ENCODE measurements around the gene NTHL1. TPM values are rescaled to one million over a fixed set of nuclear protein-coding genes. Genes with fewer than 3 reads are reported as not detected.

The NTHL1 gene
- total RNA-seq, 1 experiment from 2014 or later: 93.3 TPM

DNA sequence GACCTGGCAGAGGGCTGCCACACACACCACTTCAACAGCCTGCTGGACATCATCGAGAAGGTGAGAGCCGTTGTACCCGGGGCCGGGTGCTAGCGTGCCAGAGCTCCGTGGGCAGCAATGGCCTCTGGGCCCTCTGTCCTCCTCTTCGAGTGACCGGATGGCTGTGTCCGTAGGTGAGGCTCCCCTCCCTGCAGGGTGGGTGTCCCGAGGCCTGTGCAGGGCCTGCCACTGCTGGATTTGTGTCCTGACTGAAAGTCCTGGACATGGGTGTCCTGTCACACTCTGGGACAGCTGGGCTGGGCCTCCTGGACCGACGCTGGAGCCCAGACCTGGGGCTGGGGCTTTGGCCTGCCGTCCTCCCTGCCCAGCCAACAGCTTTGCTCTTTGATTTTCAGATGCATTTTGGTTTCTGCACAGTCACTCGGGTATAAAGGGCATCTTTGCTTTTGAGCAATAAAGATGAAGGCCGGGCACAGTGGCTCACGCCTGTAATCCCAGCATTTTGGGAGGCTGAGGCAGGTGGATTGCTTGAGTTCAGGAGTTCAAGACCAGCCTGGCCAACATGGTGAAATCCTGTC is 16.8 kb upstream of the NTHL1 start:
- no peaks in the 10 kb centered on the region for H3K27me3 Mint-ChIP-seq (ENCODE audit: low read depth)
- no peak for DNase-seq (ENCODE audit: low spot score)
- H3K27ac Mint-ChIP-seq: no peak overlapping the region
- no peak for ATAC-seq
- no peaks in the 10 kb centered on the region for H3K9me3 Mint-ChIP-seq
- H3K4me1 Mint-ChIP-seq: no peaks in the 10 kb centered on the region
- H3K36me3 Mint-ChIP-seq: peaks cover 16% of the 10 kb centered on the region
- ChIA-PET CTCF (interaction anchor here (1.5 kb wide), 2 partner anchors 16 to 61 kb away, joined by 5 read pairs; partner anchors contain the start of genes NTHL1 and TSC2), POLR2A (no interaction called here)
- TF ChIP-seq, protein P1, sequence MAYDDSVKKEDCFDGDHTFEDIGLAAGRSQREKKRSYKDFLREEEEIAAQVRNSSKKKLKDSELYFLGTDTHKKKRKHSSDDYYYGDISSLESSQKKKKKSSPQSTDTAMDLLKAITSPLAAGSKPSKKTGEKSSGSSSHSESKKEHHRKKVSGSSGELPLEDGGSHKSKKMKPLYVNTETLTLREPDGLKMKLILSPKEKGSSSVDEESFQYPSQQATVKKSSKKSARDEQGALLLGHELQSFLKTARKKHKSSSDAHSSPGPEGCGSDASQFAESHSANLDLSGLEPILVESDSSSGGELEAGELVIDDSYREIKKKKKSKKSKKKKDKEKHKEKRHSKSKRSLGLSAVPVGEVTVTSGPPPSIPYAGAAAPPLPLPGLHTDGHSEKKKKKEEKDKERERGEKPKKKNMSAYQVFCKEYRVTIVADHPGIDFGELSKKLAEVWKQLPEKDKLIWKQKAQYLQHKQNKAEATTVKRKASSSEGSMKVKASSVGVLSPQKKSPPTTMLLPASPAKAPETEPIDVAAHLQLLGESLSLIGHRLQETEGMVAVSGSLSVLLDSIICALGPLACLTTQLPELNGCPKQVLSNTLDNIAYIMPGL (CRISPR knock-in tag; IDR thresholded peaks at IDR 0.05): no peak
- TF ChIP-seq SP1 (CRISPR knock-in tag; conservative IDR thresholded peaks at IDR 0.05): no peak
- TF ChIP-seq CREB1 (CRISPR knock-in tag; IDR thresholded peaks at IDR 0.05): no peak
- no peak overlapping the region for H3K4me3 Mint-ChIP-seq

DNA sequence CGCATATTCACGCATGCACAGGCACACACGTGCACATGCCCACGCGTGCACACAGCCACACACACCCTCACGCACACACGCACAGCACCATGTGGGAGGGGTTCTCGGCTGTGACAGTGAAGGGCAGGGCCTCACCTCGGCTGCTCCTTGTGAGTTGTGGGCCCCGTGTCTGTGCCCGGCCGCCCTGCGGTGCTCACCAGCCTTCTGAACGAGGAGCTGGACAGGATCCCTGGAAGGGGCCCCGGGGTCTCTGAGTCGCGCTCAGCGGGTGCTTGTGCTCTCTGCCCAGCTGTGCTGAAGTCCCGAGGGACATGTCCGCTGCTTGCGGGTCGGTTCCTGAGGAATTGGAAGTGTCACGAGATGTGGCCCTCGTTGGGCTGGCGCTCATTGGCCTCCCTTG is 16.2 kb upstream of the NTHL1 start:
- ATAC-seq: no peak
- no peaks in the 10 kb centered on the region for H3K9me3 Mint-ChIP-seq
- no peaks in the 10 kb centered on the region for H3K27me3 Mint-ChIP-seq (ENCODE audit: low read depth)
- no peak for DNase-seq (ENCODE audit: low spot score)
- ChIA-PET POLR2A (no interaction called here), CTCF (interaction anchor here (1.5 kb wide), 2 partner anchors 16 to 60 kb away, joined by 5 read pairs; partner anchors contain the start of genes NTHL1 and TSC2)
- H3K36me3 Mint-ChIP-seq: peaks cover 14% of the 10 kb centered on the region
- H3K4me3 Mint-ChIP-seq: no peak overlapping the region
- peak overlapping the region; percentile 50; the same call in 1 of the 2 replicates for H3K27ac Mint-ChIP-seq
- TF ChIP-seq FOXJ3 (CRISPR knock-in tag; IDR thresholded peaks at IDR 0.05; ENCODE audit: borderline replicate concordance) (no peak), IRF1 (CRISPR knock-in tag; IDR thresholded peaks at IDR 0.05) (no peak), CTCF (IDR thresholded peaks at IDR 0.05) (no peak), CREM (CRISPR knock-in tag; IDR thresholded peaks at IDR 0.05) (no peak), USF1 (CRISPR knock-in tag; IDR thresholded peaks at IDR 0.05) (no peak), ELF4 (CRISPR knock-in tag; IDR thresholded peaks at IDR 0.05; ENCODE audit: low read depth) (no peak), ZNF671 (CRISPR knock-in tag; IDR thresholded peaks at IDR 0.05) (no peak), NR1H2 (CRISPR knock-in tag; IDR thresholded peaks at IDR 0.05) (no peak), GTF2I (CRISPR knock-in tag; conservative IDR thresholded peaks at IDR 0.05) (no peak), FOXP1 (CRISPR knock-in tag; IDR thresholded peaks at IDR 0.05; ENCODE audit: borderline replicate concordance) (no peak), TEAD4 (CRISPR knock-in tag; IDR thresholded peaks at IDR 0.05) (no peak), ZNF219 (CRISPR knock-in tag; IDR thresholded peaks at IDR 0.05; ENCODE audit: borderline replicate concordance) (no peak), CBFB (CRISPR knock-in tag; IDR thresholded peaks at IDR 0.05; ENCODE audit: low read depth) (no peak), NR2C2 (CRISPR knock-in tag; IDR thresholded peaks at IDR 0.05) (no peak), FOXK1 (CRISPR knock-in tag; IDR thresholded peaks at IDR 0.05) (no peak)
- TF ChIP-seq, protein P1 (CRISPR knock-in tag; IDR thresholded peaks at IDR 0.05): no peak
- TF ChIP-seq, protein P2, sequence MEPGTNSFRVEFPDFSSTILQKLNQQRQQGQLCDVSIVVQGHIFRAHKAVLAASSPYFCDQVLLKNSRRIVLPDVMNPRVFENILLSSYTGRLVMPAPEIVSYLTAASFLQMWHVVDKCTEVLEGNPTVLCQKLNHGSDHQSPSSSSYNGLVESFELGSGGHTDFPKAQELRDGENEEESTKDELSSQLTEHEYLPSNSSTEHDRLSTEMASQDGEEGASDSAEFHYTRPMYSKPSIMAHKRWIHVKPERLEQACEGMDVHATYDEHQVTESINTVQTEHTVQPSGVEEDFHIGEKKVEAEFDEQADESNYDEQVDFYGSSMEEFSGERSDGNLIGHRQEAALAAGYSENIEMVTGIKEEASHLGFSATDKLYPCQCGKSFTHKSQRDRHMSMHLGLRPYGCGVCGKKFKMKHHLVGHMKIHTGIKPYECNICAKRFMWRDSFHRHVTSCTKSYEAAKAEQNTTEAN (CRISPR knock-in tag; IDR thresholded peaks at IDR 0.05): no peak
- TF ChIP-seq, protein P3, sequence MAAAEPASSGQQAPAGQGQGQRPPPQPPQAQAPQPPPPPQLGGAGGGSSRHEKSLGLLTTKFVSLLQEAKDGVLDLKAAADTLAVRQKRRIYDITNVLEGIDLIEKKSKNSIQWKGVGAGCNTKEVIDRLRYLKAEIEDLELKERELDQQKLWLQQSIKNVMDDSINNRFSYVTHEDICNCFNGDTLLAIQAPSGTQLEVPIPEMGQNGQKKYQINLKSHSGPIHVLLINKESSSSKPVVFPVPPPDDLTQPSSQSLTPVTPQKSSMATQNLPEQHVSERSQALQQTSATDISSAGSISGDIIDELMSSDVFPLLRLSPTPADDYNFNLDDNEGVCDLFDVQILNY (CRISPR knock-in tag; IDR thresholded peaks at IDR 0.05): no peak
- TF ChIP-seq, protein P4, sequence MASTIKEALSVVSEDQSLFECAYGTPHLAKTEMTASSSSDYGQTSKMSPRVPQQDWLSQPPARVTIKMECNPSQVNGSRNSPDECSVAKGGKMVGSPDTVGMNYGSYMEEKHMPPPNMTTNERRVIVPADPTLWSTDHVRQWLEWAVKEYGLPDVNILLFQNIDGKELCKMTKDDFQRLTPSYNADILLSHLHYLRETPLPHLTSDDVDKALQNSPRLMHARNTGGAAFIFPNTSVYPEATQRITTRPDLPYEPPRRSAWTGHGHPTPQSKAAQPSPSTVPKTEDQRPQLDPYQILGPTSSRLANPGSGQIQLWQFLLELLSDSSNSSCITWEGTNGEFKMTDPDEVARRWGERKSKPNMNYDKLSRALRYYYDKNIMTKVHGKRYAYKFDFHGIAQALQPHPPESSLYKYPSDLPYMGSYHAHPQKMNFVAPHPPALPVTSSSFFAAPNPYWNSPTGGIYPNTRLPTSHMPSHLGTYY (CRISPR knock-in tag; IDR thresholded peaks at IDR 0.05): no peak
- H3K4me1 Mint-ChIP-seq: no peaks in the 10 kb centered on the region
